ENCODE data around the gene PHF19.

The PHF19 gene

DNA sequence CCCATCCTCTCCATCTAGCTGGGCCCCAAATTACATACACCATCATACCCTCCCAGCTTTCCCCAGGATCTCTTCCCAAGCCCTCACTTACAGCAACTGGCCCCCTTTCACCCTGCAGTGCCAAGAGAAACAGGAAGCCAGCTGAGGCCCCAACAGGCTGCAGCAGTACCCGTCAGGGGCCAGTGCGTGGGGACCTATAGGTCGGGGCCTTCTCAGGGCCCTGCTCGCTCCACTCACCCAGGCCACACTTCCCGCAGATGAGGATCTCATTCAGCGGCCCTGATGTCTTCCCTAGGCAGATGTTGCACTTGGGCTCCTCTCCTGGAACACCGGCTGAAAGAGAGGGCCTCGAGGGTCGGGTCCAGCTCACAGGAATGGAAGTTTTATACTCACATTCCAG lies 6.8 kb downstream of the PHF19 start:
- DNase-seq, result no peak

DNA sequence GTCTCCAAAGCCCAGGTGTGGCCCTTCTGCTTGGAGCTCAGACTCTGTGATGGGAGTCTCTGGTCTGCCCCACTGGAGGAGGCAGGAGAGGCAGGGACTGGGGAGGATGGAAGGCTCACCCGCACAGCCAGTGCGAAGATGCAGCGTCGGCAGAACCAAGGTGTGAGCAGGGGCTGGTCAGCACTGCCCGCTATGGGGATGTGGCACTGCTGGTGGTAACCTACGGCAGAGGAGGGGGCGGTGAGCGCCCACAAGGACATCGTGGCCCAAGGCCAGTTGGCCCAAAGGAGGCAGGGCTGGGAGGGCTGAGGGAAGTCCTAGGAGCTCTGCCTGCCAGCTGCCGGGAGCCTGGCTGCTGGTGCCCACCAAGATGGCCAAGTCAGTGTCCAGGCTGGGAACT lies 7.3 kb downstream of the PHF19 start:
- no peak for DNase-seq

DNA sequence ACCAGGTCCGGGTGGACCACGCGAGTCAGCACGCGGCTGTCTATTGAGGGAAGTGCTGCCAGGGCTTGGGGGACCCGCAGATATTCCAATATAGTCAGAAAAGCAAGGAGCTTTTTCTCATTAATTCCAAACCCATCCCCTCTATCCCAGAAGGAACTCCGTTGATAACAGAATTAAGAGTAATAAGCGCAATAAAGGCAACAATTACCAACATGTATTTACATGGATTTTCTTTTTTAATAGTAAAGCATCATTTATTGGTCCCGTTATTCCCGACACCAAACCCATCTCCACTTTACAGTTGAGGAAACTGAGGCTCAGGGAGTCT lies 7.7 kb downstream of the PHF19 start:
- DNase-seq, result no peak

DNA sequence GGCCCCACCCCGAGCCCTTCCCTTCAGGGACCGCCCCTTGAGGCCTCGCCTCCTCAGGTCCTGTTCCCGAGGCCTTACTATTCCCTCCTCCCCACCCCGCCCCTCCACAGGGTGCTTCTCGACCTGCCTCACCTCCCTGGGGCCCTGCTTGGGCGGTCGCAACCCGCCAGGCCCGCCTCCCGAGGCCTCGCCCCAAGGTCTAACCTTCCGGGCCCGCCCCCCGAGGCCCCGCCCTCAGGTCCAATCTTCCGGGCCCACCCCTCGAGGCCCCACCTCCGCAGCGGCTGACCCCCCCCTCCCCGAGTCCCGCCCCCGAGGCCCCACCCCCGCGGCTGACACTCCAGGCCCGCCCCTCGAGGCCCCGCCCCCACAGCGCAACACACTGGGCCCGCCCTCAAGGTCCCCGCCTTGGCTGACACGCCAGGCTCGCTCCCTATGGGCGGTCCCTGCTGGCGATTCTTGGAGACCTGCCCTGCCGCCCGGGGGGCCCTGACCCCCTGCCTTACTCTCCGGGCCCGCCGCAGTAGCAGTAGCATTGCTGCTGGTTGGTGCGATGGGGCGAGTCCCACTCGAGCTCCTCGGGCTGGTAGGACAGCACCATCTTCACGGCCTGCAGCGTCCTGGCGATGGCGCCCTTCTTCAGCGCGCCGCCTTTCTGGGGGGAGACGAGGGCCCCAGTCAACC lies 8.2 kb downstream of the PHF19 start:
- peak; percentile 98 for DNase-seq

DNA sequence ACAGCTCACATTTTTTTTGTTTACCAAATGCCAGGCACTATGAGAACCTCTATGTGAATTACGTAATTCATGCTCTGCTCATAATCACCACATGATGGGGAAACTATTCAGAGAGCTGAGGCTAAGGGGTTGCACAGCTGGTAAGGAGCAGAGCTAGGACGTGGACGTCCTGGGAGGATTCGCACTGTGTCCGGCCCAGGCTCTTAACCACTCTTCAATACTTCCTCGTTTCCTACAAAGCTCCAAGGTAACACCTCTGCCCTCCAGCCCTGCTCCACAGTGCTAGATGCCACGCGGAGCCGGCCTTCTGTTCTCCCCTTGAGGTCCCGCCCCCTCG lies 8.7 kb downstream of the PHF19 start:
- DNase-seq, result no peak

DNA sequence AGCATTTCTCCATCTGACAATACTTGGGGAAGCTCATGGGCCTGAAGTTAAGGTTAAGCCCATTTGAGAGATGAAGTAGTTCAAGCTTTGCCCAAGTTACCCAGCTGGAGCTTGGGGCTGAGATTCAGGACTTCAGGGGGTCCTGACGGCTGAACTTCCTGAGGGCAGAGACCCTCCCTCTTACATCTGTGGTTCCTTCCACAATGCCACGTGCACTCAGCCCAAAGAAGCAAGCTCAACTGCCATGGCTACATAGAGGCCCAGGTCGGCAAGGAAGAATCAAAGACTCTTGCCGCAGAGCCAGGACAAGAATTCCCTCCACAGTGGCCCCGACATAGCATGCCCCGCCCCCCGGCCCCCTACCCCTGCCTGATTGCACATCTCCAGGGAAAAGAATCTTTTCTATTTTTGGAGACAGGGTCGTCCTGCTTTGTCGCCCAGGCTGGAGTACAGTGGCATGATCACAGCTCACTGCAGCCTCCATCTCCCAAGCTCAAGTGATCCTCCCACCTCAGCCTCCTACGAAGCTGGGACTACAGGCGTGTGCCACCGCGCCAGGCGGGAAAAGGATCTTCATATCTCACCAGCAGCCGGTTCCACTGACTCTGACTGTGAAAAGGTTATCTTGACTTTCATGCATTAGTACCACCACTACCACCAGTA lies 9.2 kb downstream of the PHF19 start:
- DNase-seq, result no peak

DNA sequence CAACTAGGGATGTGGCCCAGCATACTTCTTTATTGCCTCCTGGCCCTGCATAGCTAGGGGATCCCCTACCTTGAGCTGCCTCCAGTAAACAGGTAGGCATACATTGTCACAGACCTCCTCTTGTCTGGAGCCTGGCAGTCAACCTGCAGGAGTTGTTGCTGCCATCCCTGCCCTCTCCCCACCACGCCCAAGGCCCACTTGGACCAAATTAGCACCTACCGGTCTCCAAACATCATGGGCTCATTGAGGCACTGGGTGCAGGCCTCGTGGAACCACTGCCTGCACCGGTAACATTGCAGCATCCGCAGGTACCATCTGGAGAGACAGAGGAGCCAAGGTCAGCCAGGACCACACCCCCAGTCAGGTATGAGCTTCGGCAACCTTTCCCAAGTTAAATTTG lies 10.3 kb downstream of the PHF19 start:
- DNase-seq, result no peak

GRCh38 chr9:120865809-120866208 lies 11.2 kb downstream of the PHF19 start:
- DNase-seq, result no peak

DNA sequence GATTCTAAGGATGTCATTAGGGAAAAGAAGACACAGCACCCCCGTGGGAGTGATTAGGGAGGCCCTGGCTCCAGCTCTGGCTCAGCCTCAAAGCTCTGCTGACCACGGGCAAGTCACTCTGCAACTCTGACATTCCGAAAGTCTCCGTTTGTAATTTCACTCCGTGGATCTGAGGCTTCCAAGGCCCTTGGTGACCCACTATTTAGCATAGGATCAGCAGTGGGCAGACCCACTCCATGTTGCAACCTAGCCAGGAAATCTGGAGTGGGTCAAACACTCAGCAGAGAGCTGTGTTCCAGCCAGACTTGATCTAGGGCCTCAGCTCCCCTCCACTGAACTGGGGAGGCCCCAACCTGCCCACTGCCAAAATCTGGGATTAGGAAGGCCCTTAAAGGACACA lies 11.8 kb downstream of the PHF19 start:
- DNase-seq, result no peak

GRCh38 chr9:120864719-120865118 lies 12.3 kb downstream of the PHF19 start:
- DNase-seq, result no peak

DNA sequence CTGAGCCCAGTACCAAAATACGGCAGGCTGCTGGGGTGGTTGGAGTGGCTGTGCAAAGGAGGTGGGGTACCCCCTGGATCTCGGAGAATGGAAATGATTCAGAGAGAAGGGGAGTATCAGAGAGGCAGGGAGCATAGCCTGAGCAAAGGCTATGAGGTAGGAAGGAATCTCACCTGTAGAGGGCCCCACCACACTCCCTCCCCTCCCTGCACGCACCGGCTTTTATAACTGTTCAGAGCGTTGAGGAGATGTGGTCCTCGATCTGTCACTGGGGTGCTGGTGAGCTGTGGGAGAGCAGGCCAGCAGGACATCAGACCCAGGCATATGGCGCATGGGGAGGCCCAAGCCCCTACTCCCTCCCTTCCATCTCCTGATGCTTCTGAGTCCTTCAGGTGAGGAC lies 13.2 kb downstream of the PHF19 start:
- DNase-seq, result no peak

GRCh38 chr9:120862452-120862851 lies 14.5 kb downstream of the PHF19 start:
- DNase-seq, result no peak

GRCh38 chr9:120861935-120862334 lies 15.1 kb downstream of the PHF19 start:
- no peak for DNase-seq

DNA sequence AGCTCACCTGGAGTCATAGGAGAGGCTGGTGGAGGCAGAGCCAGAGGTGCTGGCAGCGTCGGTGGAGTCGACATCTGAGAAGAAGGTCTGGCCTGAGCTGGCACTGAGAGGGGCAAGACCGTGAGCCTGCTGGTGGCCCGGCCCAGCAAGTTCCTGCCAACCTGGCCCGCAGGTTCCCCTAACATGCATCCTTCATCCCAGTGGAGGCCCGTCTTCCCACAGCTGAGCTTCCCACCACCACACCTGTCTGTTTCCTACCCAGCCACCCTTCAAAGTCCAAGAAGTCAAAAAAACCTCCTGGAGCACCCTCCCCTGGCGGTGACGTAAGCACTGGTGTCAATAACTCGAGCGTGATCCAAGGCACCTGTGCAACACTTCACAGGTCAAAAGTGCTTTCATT lies 16.9 kb downstream of the PHF19 start:
- DNase-seq, result no peak

DNA sequence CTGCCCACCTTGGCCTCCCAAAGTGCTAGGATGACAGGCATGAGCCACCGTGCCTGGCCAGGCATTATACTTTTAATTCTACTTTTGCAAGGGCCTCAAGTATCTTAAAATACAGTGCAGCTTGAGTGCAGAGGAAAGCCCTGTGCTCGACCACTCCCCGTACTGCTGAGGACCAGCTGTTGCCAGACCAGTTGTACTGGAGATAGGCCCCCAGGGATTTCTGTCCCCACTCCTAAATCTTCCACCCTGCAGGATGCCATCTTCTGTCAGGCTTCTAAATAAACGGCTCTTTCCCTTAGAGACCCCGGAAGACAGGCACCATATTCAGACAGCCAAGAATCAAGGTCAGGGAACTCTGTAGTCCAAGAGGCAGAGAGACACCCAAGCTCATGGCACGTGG lies 17.6 kb downstream of the PHF19 start:
- no peak for DNase-seq

GRCh38 chr9:120857902-120858301 lies 19.1 kb downstream of the PHF19 start:
- DNase-seq, result no peak

- DNase-seq, result no peak
Measured at GRCh38 chr9:120857481-120857880, 19.5 kb downstream of the PHF19 start.

DNA sequence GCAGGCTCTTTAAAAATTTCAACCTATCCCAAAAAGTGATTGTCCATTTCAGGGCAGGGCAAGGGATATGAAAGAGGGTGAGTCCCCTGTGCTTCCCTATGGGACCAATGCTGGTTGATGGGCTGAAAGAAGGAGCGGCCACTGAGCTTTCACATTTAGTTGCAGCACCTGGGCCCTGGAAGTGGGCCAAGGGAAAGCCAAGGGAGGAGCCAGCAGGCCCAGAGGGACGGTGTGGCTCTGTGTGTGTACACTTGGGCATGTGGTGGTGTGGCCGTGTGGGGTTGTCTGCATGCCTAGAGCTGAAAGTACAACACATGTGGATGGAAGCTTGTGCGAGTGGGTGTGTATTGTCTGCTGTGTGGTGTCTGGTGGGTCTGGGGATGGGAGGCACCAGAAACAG lies 20.3 kb downstream of the PHF19 start:
- no peak for DNase-seq

DNA sequence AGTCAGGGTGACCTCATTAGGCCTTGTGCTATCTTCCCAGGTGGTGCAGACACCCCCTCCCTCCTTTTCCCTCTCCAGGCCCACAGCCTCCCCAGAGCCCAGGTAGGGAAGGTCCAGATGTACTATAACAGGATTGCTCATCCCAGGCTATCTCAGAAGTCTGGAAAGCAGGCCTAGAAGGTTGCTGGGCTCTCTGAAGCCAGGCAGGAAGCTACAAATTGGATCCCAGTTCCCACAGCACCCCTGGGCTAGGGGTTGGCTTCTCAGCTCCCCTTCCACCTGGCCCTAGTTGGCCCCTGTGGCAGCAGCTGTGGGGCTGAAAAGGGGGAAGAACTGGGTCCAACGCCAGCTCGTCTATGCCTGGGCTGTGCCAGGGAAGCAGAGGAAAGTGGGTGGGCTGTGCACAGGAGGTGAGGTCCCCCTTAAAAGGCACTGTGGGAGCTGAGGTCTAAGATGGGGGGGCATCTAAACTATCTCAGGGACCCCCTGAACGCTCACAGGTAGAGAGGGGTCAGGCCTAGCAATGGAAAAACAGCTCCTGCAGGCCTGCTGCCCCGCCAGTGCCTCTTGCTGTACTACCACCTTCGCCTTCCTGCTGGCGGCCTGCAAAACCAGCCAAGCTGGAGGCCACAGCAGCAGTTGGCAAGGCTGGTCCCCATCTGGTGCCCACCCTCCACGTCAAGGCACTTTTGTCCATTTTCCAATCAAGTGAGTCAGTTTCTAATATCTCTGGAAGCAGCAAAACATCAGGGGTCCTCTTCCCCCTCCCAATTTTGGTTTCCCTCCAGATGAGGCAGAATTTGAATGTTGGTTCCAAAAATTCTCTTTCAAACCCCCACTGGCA lies 20.9 kb downstream of the PHF19 start:
- no peak for DNase-seq

DNA sequence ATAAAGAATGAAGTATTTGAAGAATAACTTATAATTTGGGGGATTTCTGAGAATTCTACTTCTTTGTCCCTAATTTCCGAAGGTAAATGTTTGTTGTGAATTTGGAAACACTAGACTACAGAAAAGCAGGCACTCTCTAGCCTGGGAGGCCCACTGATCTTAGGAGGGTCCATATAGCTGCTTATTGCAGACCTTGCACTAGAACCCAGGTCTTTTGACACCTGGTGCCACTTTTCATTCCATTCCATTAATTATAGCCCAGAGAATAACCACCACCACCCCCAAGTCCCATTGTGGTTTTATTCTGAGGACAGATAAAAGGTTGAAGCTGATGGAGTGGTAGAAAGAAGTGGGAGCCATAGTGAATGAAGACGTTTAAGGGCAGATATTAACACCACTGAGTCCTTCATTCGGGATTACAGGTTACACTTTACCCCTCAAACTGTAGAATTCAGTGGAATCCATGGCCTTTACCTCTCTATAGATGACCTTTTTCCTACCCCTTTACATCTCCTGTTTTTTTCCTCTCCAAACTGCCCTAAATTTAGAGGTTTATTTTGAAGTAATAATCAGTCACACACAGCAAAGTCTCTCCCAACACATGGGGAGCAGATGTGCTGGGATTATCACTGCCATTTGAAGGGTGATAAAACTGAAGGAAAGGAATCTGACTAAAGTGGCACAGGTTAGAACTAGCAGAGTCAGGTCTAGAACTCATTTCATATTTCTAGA lies 22.2 kb downstream of the PHF19 start:
- no peak for DNase-seq

DNA sequence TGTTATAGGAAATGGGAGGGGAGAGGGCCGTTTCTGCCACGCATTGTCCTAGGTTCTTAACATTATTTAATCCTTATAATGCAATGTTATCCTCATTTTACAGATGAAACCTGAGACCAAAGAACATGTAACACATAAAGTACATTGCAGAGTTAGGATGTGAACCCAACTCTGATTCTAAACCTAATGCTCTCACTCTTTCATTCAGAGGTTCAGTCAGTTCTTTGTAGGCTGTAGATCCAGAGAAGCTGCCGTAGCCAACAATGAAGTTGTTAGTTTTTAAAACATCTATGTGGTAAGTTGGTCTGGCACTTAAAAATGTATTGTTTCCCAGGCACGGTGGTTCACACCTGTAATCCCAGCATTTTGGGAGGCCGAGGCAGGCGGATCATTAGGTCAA lies 23.8 kb downstream of the PHF19 start:
- no peak for DNase-seq

GRCh38 chr9:120852240-120853010 lies 24.6 kb downstream of the PHF19 start:
- no peak for DNase-seq

GRCh38 chr9:120851449-120851848 lies 25.5 kb downstream of the PHF19 start:
- no peak for DNase-seq
